Heart left ventricle (tissue), 16 donors: ENCODE data around the gene BEST3. TPM values are rescaled to one million over a fixed set of nuclear protein-coding genes. Genes with fewer than 3 reads are reported as not detected.
A peak's percentile ranks its signal among the peaks of the same experiment; 100 is the strongest.

Experiments
- ATAC-seq, 4 donors: fragments of 200-7000 bp; cut with Tn5 transposase; one replicate each; pipeline ENCODE4 v1.9.1; 2020 to 2022; ENCODE audit warnings: moderate library complexity in 4 of 4, mild to moderate bottlenecking in 3 of 4, moderate number of reproducible peaks in 1 of 4
- DNase-seq, 5 donors: peaks; one replicate each; pipeline ENCODE4 v3.0.0-alpha.2; 2020
- H3K27ac ChIP-seq, 12 donors: fragments of 200-600 bp; sonication (generic) in 4 of 12; one replicate each; pipeline versions ENCODE4 v1.5.0 to v1.8.0; 2016 to 2022; ENCODE audit warnings: mild to moderate bottlenecking in 2 of 12
- H3K27me3 ChIP-seq, 9 donors: fragments of 200-600 bp; sonication (generic) in 2 of 9; one replicate each; pipeline versions ENCODE4 v1.5.1 to v1.8.0; 2016 to 2022; ENCODE audit warnings: mild to moderate bottlenecking in 3 of 9
- H3K36me3 ChIP-seq, 9 donors: fragments of 200-600 bp; sonication (generic) in 2 of 9; one replicate each; pipeline versions ENCODE4 v1.5.0 to v1.8.0; 2018 to 2022; ENCODE audit warnings: mild to moderate bottlenecking in 2 of 9
- H3K4me1 ChIP-seq, 12 donors: fragments of 200-600 bp; sonication (generic) in 4 of 12; one replicate each; pipeline versions ENCODE4 v1.5.0 to v1.8.0; 2016 to 2022; ENCODE audit warnings: mild to moderate bottlenecking in 3 of 12
- H3K4me3 ChIP-seq, 12 donors: fragments of 200-600 bp; sonication (generic) in 4 of 12; one replicate each; pipeline versions ENCODE4 v1.5.0 to v1.8.0; 2017 to 2022; ENCODE audit warnings: mild to moderate bottlenecking in 9 of 12, moderate library complexity in 4 of 12
- H3K9me3 ChIP-seq, 12 donors: fragments of 200-600 bp; sonication (generic) in 4 of 12; one replicate each; pipeline versions ENCODE4 v1.5.0 to v1.8.0; 2016 to 2022; ENCODE audit warnings: mild to moderate bottlenecking in 1 of 12
- POLR2A ChIP-seq, 2 donors: fragments of 450-650 bp; IDR thresholded peaks; one replicate each; pipeline ENCODE4 v1.6.1; 2017; ENCODE audit warnings: antibody characterized with exemption in 2 of 2, mild to moderate bottlenecking in 2 of 2, moderate library complexity in 2 of 2
- WGBS, 4 donors: extraction: QIAGEN DNeasy Blood & Tissue Kit in 2 of 4; methylation state at CpG; one replicate each; pipeline versions ENCODE4 v1.1.5 to v1.1.7; 2013 to 2018; 5-methylcytosine and 5-hydroxymethylcytosine counted together
- intact Hi-C, 10 donors: fragments of 100-400 bp; cut with DNase I; formaldehyde crosslinking; loops; one replicate each; pipeline versions ENCODE4 v1.11.1 to v1.14.2; 2022
- polyA plus RNA-seq, 2 donors: library from polyadenylated mRNA; stranded (reverse); fragments of 200-250 nt; gene quantifications; one replicate each; pipeline ENCODE4 v1.2.3, GENCODE V29; 2013
- total RNA-seq, 9 donors: library from RNA; depleted of rRNA in 2 of 9; stranded (reverse); fragments of >200 nt in 2 of 9; fragmentation: NEBNext Ultra II Directional in 3 of 9; extraction: Animal tissue kit (Norgen Biotek cat#: 25700) in 3 of 9; gene quantifications; one replicate each; pipeline versions ENCODE4 v1.1.0 to v1.2.4, GENCODE V29; 2016 to 2023
- TF ChIP-seq, protein P1 (sequence below), 12 donors: fragments of 200-600 bp; sonication (generic) in 4 of 12; IDR thresholded peaks; one replicate each; pipeline versions ENCODE4 v1.5.0 to v1.8.0; 2018 to 2022; ENCODE audit warnings: antibody characterized with exemption in 12 of 12, mild to moderate bottlenecking in 5 of 12
- donor health status: ischemic (EF 13 %, LVEDD 7.1; RV severe dilation, severe dysfunction).
- donor health status: healthy with polysubstance abuse.
- donor health status: DM: no; HTN: yes; CAD: no.
- donor health status: DM: no; HTN: no; CAD: no.
- donor health status: ischemic (EF 25% LVEDD 6.9; RV normal size, moderate dysfunction).
- donor health status: ischemic (EF 25% LVEDD 5.7; RV mildly dilated, moderate dysfunction).
- donor health status: healthy.
- donor health status: DM: yes; HTN: yes; CAD: no.
- donor health status: ischemic (EF 35%, LVEDD 5.7; RV mildly dilated, moderate dysfunction).
- donor health status: nonischemic (EF 11% LVEDD 7.7; RV severe dilation, severe dysfunction).
- donor health status: DM: yes; HTN: yes; CAD: no.
- donor health status: PGD.
- donor health status: ischemic (EF 29% LVEDD 5.4; RV normal size, mild dysfunction).
- donor health status: nonischemic (EF 23%, LVEDD 6.1; RV moderate dilation, normal function).

Gene BEST3
- total and polyA plus RNA-seq, 11 donors: 0.15 to 5.3 (median 0.43) TPM; not detected in 2

GRCh38 chr12:69708649-69709048, 9.5 kb upstream of the BEST3 start:
- no peak for ATAC-seq
- Histone ChIP-seq H3K36me3 (no peaks in the 10 kb centered on the region), H3K27ac (no peak overlapping the region), H3K27me3 (no peaks in the 10 kb centered on the region), H3K4me1 (no peaks in the 10 kb centered on the region), H3K4me3 (no peak overlapping the region), H3K9me3 (no peaks in the 10 kb centered on the region)
- TF ChIP-seq, protein P1, sequence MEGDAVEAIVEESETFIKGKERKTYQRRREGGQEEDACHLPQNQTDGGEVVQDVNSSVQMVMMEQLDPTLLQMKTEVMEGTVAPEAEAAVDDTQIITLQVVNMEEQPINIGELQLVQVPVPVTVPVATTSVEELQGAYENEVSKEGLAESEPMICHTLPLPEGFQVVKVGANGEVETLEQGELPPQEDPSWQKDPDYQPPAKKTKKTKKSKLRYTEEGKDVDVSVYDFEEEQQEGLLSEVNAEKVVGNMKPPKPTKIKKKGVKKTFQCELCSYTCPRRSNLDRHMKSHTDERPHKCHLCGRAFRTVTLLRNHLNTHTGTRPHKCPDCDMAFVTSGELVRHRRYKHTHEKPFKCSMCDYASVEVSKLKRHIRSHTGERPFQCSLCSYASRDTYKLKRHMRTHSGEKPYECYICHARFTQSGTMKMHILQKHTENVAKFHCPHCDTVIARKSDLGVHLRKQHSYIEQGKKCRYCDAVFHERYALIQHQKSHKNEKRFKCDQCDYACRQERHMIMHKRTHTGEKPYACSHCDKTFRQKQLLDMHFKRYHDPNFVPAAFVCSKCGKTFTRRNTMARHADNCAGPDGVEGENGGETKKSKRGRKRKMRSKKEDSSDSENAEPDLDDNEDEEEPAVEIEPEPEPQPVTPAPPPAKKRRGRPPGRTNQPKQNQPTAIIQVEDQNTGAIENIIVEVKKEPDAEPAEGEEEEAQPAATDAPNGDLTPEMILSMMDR (IDR thresholded peaks at IDR 0.05): peak in 3 of 12 donors; percentile 5 to 22 (median 15)
- no peak for TF ChIP-seq POLR2A (IDR thresholded peaks at IDR 0.05)
- no peak for DNase-seq
- intact Hi-C loops: no loop called here
- 89 to 93% (median 91%) methylated on average over 3 of the region's 3 CpGs for whole genome bisulfite sequencing, 4 donors

DNA sequence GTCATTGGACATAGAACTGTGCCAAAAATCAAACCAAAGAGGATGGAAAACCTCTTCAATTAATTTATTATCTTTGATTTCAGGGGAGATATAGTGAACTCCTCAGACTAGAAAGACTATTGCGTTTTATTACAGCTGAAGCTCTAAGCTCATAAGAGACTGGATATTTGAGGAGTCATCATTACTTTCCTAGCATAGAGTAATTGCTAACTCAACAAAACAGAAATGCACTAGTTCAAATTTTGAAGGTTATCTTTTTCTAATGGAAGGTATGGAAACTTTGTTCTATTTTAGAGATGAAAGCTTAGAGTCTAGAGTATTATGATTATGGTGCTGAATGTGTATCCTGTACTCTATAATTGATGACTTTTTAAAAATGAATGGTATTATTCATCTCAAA, 5.3 kb upstream of the BEST3 start:
- Histone ChIP-seq H3K36me3 (no peaks in the 10 kb centered on the region), H3K4me3 (no peak overlapping the region), H3K4me1 (no peaks in the 10 kb centered on the region), H3K27ac (no peak overlapping the region), H3K27me3 (no peaks in the 10 kb centered on the region), H3K9me3 (no peaks in the 10 kb centered on the region)
- ATAC-seq (no peak), DNase-seq (no peak)
- 0% methylated on average over 1 of the region's 1 CpG for WGBS, 4 donors
- TF ChIP-seq, protein P1 (IDR thresholded peaks at IDR 0.05): no peak
- TF ChIP-seq POLR2A (IDR thresholded peaks at IDR 0.05): no peak
- intact Hi-C loops: no loop called here

DNA sequence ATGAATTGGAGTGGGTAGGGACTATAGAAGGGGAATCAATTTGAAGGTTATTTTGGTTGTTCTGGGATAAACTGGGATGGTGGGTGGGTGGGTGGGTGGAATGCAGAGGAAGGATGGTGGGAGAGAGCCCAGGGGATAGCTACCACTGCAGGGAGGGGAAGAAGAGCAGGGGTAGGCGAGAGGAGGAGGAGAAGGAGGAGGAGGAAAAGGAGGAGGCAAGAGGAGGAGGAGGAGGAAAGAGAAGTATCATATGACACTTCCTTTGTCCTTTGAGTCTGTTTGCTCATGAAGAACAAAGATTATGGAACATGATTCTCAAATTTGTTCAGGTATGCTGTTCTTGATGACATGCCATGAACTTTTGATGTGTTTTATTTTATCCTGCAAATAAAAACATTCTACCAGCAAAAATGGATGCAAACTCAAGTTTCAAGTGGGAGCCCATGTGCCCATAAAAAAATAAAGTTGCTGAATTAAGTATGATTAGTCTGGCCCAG, 4.1 kb upstream of the BEST3 start:
- intact Hi-C loops: no loop called here
- Histone ChIP-seq H3K27me3 (no peaks in the 10 kb centered on the region), H3K4me3 (no peak overlapping the region), H3K9me3 (no peaks in the 10 kb centered on the region), H3K36me3 (no peaks in the 10 kb centered on the region), H3K4me1 (no peaks in the 10 kb centered on the region), H3K27ac (no peak overlapping the region)
- WGBS, 4 donors: 38 to 74% (median 60%) methylated on average over 1 of the region's 1 CpG
- no peak for ATAC-seq
- no peak for DNase-seq
- TF ChIP-seq, protein P1 (IDR thresholded peaks at IDR 0.05): no peak
- no peak for TF ChIP-seq POLR2A (IDR thresholded peaks at IDR 0.05)

DNA sequence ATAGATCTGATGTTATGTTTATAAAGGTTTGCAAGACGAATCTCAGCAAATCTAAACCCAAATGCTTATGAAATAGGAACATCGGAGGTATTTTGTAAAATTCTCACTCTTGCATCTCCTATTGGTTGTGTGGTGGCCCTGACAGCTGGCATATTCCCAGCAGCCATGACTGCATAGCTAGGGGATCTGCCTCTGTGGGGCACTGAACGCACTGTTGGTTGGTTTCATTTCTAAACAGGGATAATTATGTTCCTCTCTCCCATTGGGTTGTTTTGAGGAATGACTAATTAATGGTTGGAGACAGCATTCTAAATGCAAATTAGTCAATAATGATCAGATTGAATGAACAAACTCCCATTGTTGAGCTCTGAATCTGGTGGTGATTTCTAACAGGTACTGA, 2.7 kb upstream of the BEST3 start:
- H3K4me3 ChIP-seq: no peak overlapping the region
- H3K36me3 ChIP-seq: no peaks in the 10 kb centered on the region
- no peak overlapping the region for H3K27ac ChIP-seq
- no peaks in the 10 kb centered on the region for H3K4me1 ChIP-seq
- TF ChIP-seq POLR2A (IDR thresholded peaks at IDR 0.05): no peak
- TF ChIP-seq, protein P1 (IDR thresholded peaks at IDR 0.05): no peak
- no peak for DNase-seq
- intact Hi-C loops: no loop called here
- no peak for ATAC-seq
- H3K9me3 ChIP-seq: no peaks in the 10 kb centered on the region
- WGBS, 4 donors: 84 to 91% (median 89%) methylated on average over 3 of the region's 3 CpGs
- H3K27me3 ChIP-seq: no peaks in the 10 kb centered on the region
